OCI-LY1 (cell line): ENCODE measurements around the gene PIGU.
A peak's percentile ranks its signal among the peaks of the same experiment; 100 is the strongest.

Source experiments
- H2AFZ ChIP-seq: fragments of 200-600 bp; sonication (generic), shearing (Covaris generic); 2 replicates; pipeline ENCODE4 v1.6.0; 2014; ENCODE audit warnings: antibody characterized with exemption, mild to moderate bottlenecking, low read length
- H3F3A ChIP-seq: fragments of 200-600 bp; sonication (generic), shearing (Covaris generic); 2 replicates; pipeline ENCODE4 v1.6.0; 2014; ENCODE audit warnings: mild to moderate bottlenecking, antibody characterized with exemption, low read length, moderate library complexity; ENCODE audit not compliant: insufficient read depth
- H3K27ac ChIP-seq: fragments of 200-600 bp; sonication (generic); 2 replicates; pipeline ENCODE4 v1.5.1; 2014; ENCODE audit warnings: low read length, mixed run types, mild to moderate bottlenecking, low read depth; ENCODE audit not compliant: poor library complexity, severe bottlenecking
- H3K27me3 ChIP-seq: fragments of 200-600 bp; sonication (generic); 2 replicates; pipeline ENCODE4 v1.6.0; 2014; ENCODE audit warnings: antibody characterized with exemption, mild to moderate bottlenecking, low read length, moderate library complexity; ENCODE audit not compliant: insufficient read depth
- H3K36me3 ChIP-seq: fragments of 200-600 bp; sonication (generic); 2 replicates; pipeline ENCODE4 v1.6.1; 2014; ENCODE audit warnings: mild to moderate bottlenecking, antibody characterized with exemption, low read length, moderate library complexity, mixed read lengths; ENCODE audit not compliant: insufficient read depth
- H3K4me1 ChIP-seq: fragments of 200-600 bp; sonication (generic); 2 replicates; pipeline ENCODE4 v1.5.1; 2014; ENCODE audit warnings: mild to moderate bottlenecking, low read length, moderate library complexity; ENCODE audit not compliant: insufficient read depth, severe bottlenecking
- H3K4me2 ChIP-seq: fragments of 200-600 bp; sonication (generic), shearing (Covaris generic); 2 replicates; pipeline ENCODE4 v1.6.1; 2014; ENCODE audit warnings: low read length
- H3K4me3 ChIP-seq: fragments of 200-600 bp; sonication (generic); 2 replicates; pipeline ENCODE4 v1.5.1; 2014; ENCODE audit warnings: low read length, low read depth, mild to moderate bottlenecking, mixed read lengths; ENCODE audit not compliant: poor library complexity, severe bottlenecking
- H3K79me2 ChIP-seq: fragments of 200-600 bp; shearing (Covaris generic); 2 replicates; pipeline ENCODE4 v1.6.1; 2016; ENCODE audit warnings: mixed run types, low read length, mixed read lengths; ENCODE audit not compliant: insufficient read depth
- H3K9ac ChIP-seq: fragments of 200-600 bp; sonication (generic), shearing (Covaris generic); 2 replicates; pipeline ENCODE4 v1.6.1; 2014; ENCODE audit warnings: mild to moderate bottlenecking, low read length, mixed read lengths
- H3K9me2 ChIP-seq: fragments of 200-600 bp; sonication (generic), shearing (Covaris generic); 2 replicates; pipeline ENCODE4 v1.6.1; 2014; ENCODE audit warnings: low read depth, mild to moderate bottlenecking, low read length, mixed read lengths
- H3K9me3 ChIP-seq: fragments of 200-600 bp; shearing (Covaris generic); 2 replicates; pipeline ENCODE4 v1.6.1; 2014; ENCODE audit warnings: low read length, mixed read lengths
- H4K20me1 ChIP-seq: fragments of 200-600 bp; sonication (generic), shearing (Covaris generic); 2 replicates; pipeline ENCODE4 v1.6.0; 2016; ENCODE audit warnings: mild to moderate bottlenecking, low read length; ENCODE audit not compliant: insufficient read depth
- EZH2 ChIP-seq: fragments of 200-600 bp; sonication (generic), shearing (Covaris generic); IDR thresholded peaks from 2 replicates; pipeline ENCODE4 v1.8.0; 2017; ENCODE audit warnings: borderline replicate concordance, mixed run types, mild to moderate bottlenecking, antibody characterized with exemption, low read length, moderate library complexity, mixed read lengths
- TF ChIP-seq, protein P1 (sequence below): fragments of 200-600 bp; sonication (generic), shearing (Covaris generic); IDR thresholded peaks from 2 replicates; pipeline ENCODE4 v1.5.1; 2017; ENCODE audit warnings: mild to moderate bottlenecking, antibody characterized with exemption, low read length, moderate library complexity, mixed read lengths

PIGU gene

DNA sequence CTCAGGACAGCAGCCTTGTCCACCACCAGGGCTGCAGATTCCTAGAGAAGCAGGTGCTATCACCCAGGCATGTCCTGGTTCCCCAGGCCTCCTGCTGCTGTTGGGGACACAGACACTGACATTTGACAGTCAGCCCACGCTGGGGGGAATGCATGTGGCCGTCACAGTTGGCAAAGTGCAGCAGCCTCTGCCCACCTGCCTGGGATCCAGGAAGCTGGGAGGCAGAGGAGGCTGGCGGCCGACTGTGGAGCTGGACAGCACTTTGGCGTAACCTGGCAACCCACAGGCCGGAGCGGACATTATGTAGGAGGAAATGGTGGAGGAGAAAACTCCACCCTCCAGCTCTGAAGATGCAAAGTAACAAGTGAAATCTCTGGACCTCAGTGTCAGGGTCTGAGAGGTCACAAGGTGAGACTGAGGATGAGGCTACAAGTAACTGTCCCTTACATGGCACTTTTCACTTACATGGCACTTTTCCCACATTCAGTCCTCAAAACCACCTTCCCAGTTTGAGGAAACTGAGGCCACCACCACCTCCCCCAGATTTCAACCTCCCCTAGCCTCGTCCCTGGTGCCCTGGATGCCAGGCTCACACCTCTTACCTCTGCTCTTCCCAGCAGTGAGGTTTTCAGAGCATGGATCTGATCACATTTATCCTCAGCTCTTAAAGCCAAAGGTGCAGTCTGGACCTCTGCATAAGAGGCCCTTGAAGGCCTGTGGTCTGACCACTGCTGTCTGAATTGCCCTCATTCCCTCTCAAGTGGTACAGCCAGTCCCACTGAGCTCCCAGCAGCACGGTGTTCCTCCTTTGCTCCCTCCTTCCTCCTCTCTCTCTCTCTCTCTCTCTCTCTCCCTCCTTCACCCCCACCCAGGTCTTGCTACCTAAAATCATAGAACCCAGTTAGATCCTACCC is 109.7 kb downstream of the PIGU start:
- H3K4me1 ChIP-seq: peaks cover 7% of the 10 kb centered on the region
- H3F3A ChIP-seq: no peaks in the 10 kb centered on the region
- no peak overlapping the region for H3K4me3 ChIP-seq
- H3K9me2 ChIP-seq: no peaks in the 10 kb centered on the region
- TF ChIP-seq, protein P1, sequence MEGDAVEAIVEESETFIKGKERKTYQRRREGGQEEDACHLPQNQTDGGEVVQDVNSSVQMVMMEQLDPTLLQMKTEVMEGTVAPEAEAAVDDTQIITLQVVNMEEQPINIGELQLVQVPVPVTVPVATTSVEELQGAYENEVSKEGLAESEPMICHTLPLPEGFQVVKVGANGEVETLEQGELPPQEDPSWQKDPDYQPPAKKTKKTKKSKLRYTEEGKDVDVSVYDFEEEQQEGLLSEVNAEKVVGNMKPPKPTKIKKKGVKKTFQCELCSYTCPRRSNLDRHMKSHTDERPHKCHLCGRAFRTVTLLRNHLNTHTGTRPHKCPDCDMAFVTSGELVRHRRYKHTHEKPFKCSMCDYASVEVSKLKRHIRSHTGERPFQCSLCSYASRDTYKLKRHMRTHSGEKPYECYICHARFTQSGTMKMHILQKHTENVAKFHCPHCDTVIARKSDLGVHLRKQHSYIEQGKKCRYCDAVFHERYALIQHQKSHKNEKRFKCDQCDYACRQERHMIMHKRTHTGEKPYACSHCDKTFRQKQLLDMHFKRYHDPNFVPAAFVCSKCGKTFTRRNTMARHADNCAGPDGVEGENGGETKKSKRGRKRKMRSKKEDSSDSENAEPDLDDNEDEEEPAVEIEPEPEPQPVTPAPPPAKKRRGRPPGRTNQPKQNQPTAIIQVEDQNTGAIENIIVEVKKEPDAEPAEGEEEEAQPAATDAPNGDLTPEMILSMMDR: no peak
- TF ChIP-seq EZH2: no peak
- H3K27me3 ChIP-seq: no peaks in the 10 kb centered on the region
- H3K27ac ChIP-seq: no peak overlapping the region
- H3K79me2 ChIP-seq: no peaks in the 10 kb centered on the region
- H3K4me2 ChIP-seq: no peak overlapping the region
- H4K20me1 ChIP-seq: no peaks in the 10 kb centered on the region
- H3K9ac ChIP-seq: no peak overlapping the region
- H3K9me3 ChIP-seq: no peaks in the 10 kb centered on the region
- no peaks in the 10 kb centered on the region for H3K36me3 ChIP-seq
- no peak overlapping the region for H2AFZ ChIP-seq

DNA sequence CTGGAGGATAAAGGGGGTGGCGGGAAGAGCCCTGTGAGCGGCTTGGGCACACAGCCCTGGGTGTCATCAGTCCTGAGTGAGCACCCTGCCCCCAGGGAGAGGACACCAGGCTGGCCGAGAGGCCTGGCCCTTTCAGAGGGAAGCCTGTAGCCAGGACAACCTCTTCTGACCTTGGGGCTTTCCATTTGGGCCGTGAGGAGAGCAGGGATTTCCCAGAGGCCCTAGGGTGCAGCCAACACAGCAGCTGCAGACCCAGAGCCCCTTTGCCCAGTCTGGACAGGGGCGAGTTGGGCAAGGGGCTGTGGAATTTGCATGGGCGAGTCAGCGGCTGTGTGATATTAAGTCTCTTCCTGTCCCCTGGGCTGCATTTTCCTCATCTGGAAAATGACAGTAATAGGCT is 112.1 kb downstream of the PIGU start:
- Histone ChIP-seq H3F3A (no peaks in the 10 kb centered on the region), H3K27me3 (no peaks in the 10 kb centered on the region), H3K9me2 (no peaks in the 10 kb centered on the region), H3K4me2 (no peak overlapping the region), H4K20me1 (no peaks in the 10 kb centered on the region), H3K27ac (no peak overlapping the region), H2AFZ (no peak overlapping the region), H3K36me3 (no peaks in the 10 kb centered on the region), H3K9ac (no peak overlapping the region), H3K4me1 (no peaks in the 10 kb centered on the region), H3K9me3 (no peaks in the 10 kb centered on the region), H3K79me2 (no peaks in the 10 kb centered on the region), H3K4me3 (no peak overlapping the region)
- TF ChIP-seq EZH2: no peak
- TF ChIP-seq, protein P1: no peak

DNA sequence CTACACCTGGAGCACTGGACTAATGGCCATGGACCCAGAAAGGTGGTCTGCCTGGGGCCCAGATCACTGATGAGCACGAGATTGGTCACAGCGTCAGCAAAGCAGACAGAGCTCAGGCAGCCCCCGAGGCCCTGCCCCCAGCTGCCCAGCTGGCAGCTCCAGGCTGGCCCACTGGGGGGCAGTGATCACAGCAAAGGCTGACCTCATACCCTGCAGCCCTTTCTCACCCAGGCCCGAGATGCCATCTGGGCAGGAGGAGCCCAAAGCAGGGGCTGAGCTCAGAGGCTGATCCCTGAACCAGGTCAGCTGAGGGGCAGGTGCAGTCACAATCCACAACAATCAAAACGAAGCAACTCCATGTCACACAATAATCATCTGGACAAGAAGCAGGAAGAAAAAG is 114.3 kb downstream of the PIGU start:
- Histone ChIP-seq H3K4me3 (no peak overlapping the region), H3K9me2 (no peaks in the 10 kb centered on the region), H3K27me3 (no peaks in the 10 kb centered on the region), H3K36me3 (no peaks in the 10 kb centered on the region), H3K4me2 (no peak overlapping the region), H4K20me1 (no peaks in the 10 kb centered on the region), H3K4me1 (peaks cover 5% of the 10 kb centered on the region), H3F3A (no peaks in the 10 kb centered on the region), H2AFZ (no peak overlapping the region), H3K79me2 (no peaks in the 10 kb centered on the region), H3K27ac (no peak overlapping the region), H3K9ac (no peak overlapping the region), H3K9me3 (no peaks in the 10 kb centered on the region)
- TF ChIP-seq, protein P1: peak; percentile 48; the same call in 1 of the 2 replicates
- no peak for TF ChIP-seq EZH2
